ENCODE data around the gene BHLHE40.

Gene BHLHE40

GRCh38 chr3:4977001-4977852, 2.0 kb upstream of the BHLHE40 start:
- H3K27ac ChIP-seq (ENCODE audit: low read length, poor library complexity, severe bottlenecking): peak overlapping the region; percentile 97
- H3K4me3 ChIP-seq (ENCODE audit: insufficient read depth in 1 of 2, low read depth in 1 of 2, low read length in 2 of 2): peak overlapping the region in 1 of 2 experiments; percentile 79
- H2BK5ac ChIP-seq (ENCODE audit: low read depth, low read length, poor library complexity, severe bottlenecking): peak overlapping the region; percentile 49
- peak overlapping the region; percentile 82 to 91 for H3K4ac ChIP-seq (ENCODE audit: low read depth in 1 of 2, low read length in 2 of 2)
- peak; percentile 97 for DNase-seq
- H2AFZ ChIP-seq (ENCODE audit: low read depth, low read length): peak overlapping the region; percentile 88
- peak overlapping the region; percentile 97 for H4K8ac ChIP-seq (ENCODE audit: low read length)
- 7% methylated on average over 35 of the region's 35 CpGs for WGBS
- H3K27me3 ChIP-seq (ENCODE audit: control insufficient read depth in 1 of 2, insufficient read depth in 1 of 2, low read length in 2 of 2): no peaks in the 10 kb centered on the region
- H3K18ac ChIP-seq (ENCODE audit: low read depth in 1 of 2, low read length in 2 of 2): peak overlapping the region; percentile 91 to 99
- H2AK5ac ChIP-seq (ENCODE audit: low read length, severe bottlenecking): peak overlapping the region; percentile 86
- peaks cover 10% of the 10 kb centered on the region for H3K4me1 ChIP-seq (ENCODE audit: control insufficient read depth, insufficient read depth, low read depth, low read length)
- H3K9me3 ChIP-seq (ENCODE audit: control insufficient read depth, low read length): no peaks in the 10 kb centered on the region
- peaks cover 4% of the 10 kb centered on the region for H3K79me1 ChIP-seq (replicated peaks; ENCODE audit: low read length, poor library complexity, severe bottlenecking)
- H3K4me2 ChIP-seq (ENCODE audit: low read length, poor library complexity, severe bottlenecking): peak overlapping the region; percentile 82
- peak overlapping the region; percentile 100 for H2BK120ac ChIP-seq (ENCODE audit: low read depth, low read length)
- H3K23ac ChIP-seq (ENCODE audit: low read length in 2 of 2): peak overlapping the region in 1 of 2 experiments; percentile 93
- peak overlapping the region; percentile 42 to 100 for H2BK12ac ChIP-seq (ENCODE audit: low read length in 2 of 2)
- H3K14ac ChIP-seq (ENCODE audit: low read length in 2 of 2): peak overlapping the region; percentile 83 to 94
- peak overlapping the region; percentile 97 for H4K91ac ChIP-seq (ENCODE audit: low read length)
- peak overlapping the region; percentile 96 for H3K9ac ChIP-seq (ENCODE audit: low read length)
- peaks cover 3 to 10% of the 10 kb centered on the region in 2 experiments for H3K36me3 ChIP-seq (ENCODE audit: control insufficient read depth in 1 of 2, insufficient read depth in 2 of 2, low read depth in 1 of 2, low read length in 2 of 2)
- peak overlapping the region; percentile 98 for H2BK15ac ChIP-seq (ENCODE audit: low read depth, poor library complexity, severe bottlenecking)

GRCh38 chr3:4977853-4978203, 1.4 kb upstream of the BHLHE40 start:
- WGBS: under 1% methylated on average over 13 of the region's 13 CpGs
- H2AFZ ChIP-seq (ENCODE audit: low read depth, low read length): no peak overlapping the region
- H3K27me3 ChIP-seq (ENCODE audit: control insufficient read depth in 1 of 2, insufficient read depth in 1 of 2, low read length in 2 of 2): no peaks in the 10 kb centered on the region
- peak overlapping the region; percentile 99 for H2BK15ac ChIP-seq (ENCODE audit: low read depth, poor library complexity, severe bottlenecking)
- H4K91ac ChIP-seq (ENCODE audit: low read length): peak overlapping the region; percentile 97
- peak overlapping the region; percentile 26 to 96 for H2BK12ac ChIP-seq (ENCODE audit: low read length in 2 of 2)
- peak overlapping the region; percentile 96 for H3K9ac ChIP-seq (ENCODE audit: low read length)
- H2BK5ac ChIP-seq (ENCODE audit: low read depth, low read length, poor library complexity, severe bottlenecking): peak overlapping the region; percentile 97
- peaks cover 6 to 15% of the 10 kb centered on the region in 2 experiments for H3K36me3 ChIP-seq (ENCODE audit: control insufficient read depth in 1 of 2, insufficient read depth in 2 of 2, low read depth in 1 of 2, low read length in 2 of 2)
- H3K4me2 ChIP-seq (ENCODE audit: low read length, poor library complexity, severe bottlenecking): peak overlapping the region; percentile 82
- no peaks in the 10 kb centered on the region for H3K9me3 ChIP-seq (ENCODE audit: control insufficient read depth, low read length)
- peak overlapping the region; percentile 41 to 79 for H3K4me3 ChIP-seq (ENCODE audit: insufficient read depth in 1 of 2, low read depth in 1 of 2, low read length in 2 of 2)
- H3K79me1 ChIP-seq (replicated peaks; ENCODE audit: low read length, poor library complexity, severe bottlenecking): peaks cover 4% of the 10 kb centered on the region
- peak overlapping the region; percentile 76 for H2AK5ac ChIP-seq (ENCODE audit: low read length, severe bottlenecking)
- H3K4ac ChIP-seq (ENCODE audit: low read depth in 1 of 2, low read length in 2 of 2): peak overlapping the region; percentile 82 to 86
- peak overlapping the region; percentile 100 for H2BK120ac ChIP-seq (ENCODE audit: low read depth, low read length)
- peak overlapping the region; percentile 91 to 99 for H3K18ac ChIP-seq (ENCODE audit: low read depth in 1 of 2, low read length in 2 of 2)
- DNase-seq: no peak
- H3K23ac ChIP-seq (ENCODE audit: low read length in 2 of 2): no peak overlapping the region
- H3K27ac ChIP-seq (ENCODE audit: low read length, poor library complexity, severe bottlenecking): peak overlapping the region; percentile 97
- peak overlapping the region; percentile 56 to 94 for H3K14ac ChIP-seq (ENCODE audit: low read length in 2 of 2)
- H3K4me1 ChIP-seq (ENCODE audit: control insufficient read depth, insufficient read depth, low read depth, low read length): peaks cover 12% of the 10 kb centered on the region
- peak overlapping the region; percentile 99 for H4K8ac ChIP-seq (ENCODE audit: low read length)

GRCh38 chr3:4978204-4978965, 852 bp upstream of the BHLHE40 start:
- H3K79me1 ChIP-seq (replicated peaks; ENCODE audit: low read length, poor library complexity, severe bottlenecking): peaks cover 4% of the 10 kb centered on the region
- H3K9me3 ChIP-seq (ENCODE audit: control insufficient read depth, low read length): no peaks in the 10 kb centered on the region
- H3K4me1 ChIP-seq (ENCODE audit: control insufficient read depth, insufficient read depth, low read depth, low read length): peaks cover 18% of the 10 kb centered on the region
- H2BK12ac ChIP-seq (ENCODE audit: low read length in 2 of 2): peak overlapping the region; percentile 26 to 96
- H3K23ac ChIP-seq (ENCODE audit: low read length in 2 of 2): no peak overlapping the region
- peak overlapping the region; percentile 51 for H2AFZ ChIP-seq (ENCODE audit: low read depth, low read length)
- H3K4ac ChIP-seq (ENCODE audit: low read depth in 1 of 2, low read length in 2 of 2): peak overlapping the region; percentile 82 to 86
- DNase-seq: peak; percentile 99
- peak overlapping the region; percentile 97 for H3K27ac ChIP-seq (ENCODE audit: low read length, poor library complexity, severe bottlenecking)
- peak overlapping the region; percentile 41 to 79 for H3K4me3 ChIP-seq (ENCODE audit: insufficient read depth in 1 of 2, low read depth in 1 of 2, low read length in 2 of 2)
- peak overlapping the region; percentile 100 for H2BK120ac ChIP-seq (ENCODE audit: low read depth, low read length)
- peak overlapping the region; percentile 97 for H4K91ac ChIP-seq (ENCODE audit: low read length)
- peak overlapping the region; percentile 99 for H4K8ac ChIP-seq (ENCODE audit: low read length)
- no peaks in the 10 kb centered on the region for H3K27me3 ChIP-seq (ENCODE audit: control insufficient read depth in 1 of 2, insufficient read depth in 1 of 2, low read length in 2 of 2)
- peak overlapping the region; percentile 82 for H3K4me2 ChIP-seq (ENCODE audit: low read length, poor library complexity, severe bottlenecking)
- H3K36me3 ChIP-seq (ENCODE audit: control insufficient read depth in 1 of 2, insufficient read depth in 2 of 2, low read depth in 1 of 2, low read length in 2 of 2): peaks cover 11 to 21% of the 10 kb centered on the region in 2 experiments
- H3K9ac ChIP-seq (ENCODE audit: low read length): peak overlapping the region; percentile 96
- no peak overlapping the region for H2AK5ac ChIP-seq (ENCODE audit: low read length, severe bottlenecking)
- peak overlapping the region; percentile 99 for H2BK15ac ChIP-seq (ENCODE audit: low read depth, poor library complexity, severe bottlenecking)
- peak overlapping the region; percentile 97 for H2BK5ac ChIP-seq (ENCODE audit: low read depth, low read length, poor library complexity, severe bottlenecking)
- peak overlapping the region; percentile 91 to 99 for H3K18ac ChIP-seq (ENCODE audit: low read depth in 1 of 2, low read length in 2 of 2)
- under 1% methylated on average over 39 of the region's 76 CpGs for WGBS
- H3K14ac ChIP-seq (ENCODE audit: low read length in 2 of 2): peak overlapping the region in 1 of 2 experiments; percentile 59

Measured in mesenchymal stem cell (in vitro differentiated cells and primary cell).